H7 (cell line): Measurements from ENCODE around the gene BRF1. TPM values are rescaled to one million over a fixed set of nuclear protein-coding genes. Genes with fewer than 3 reads are reported as not detected.
"Not testable (repeated sequence)": the region's sequence is repeated elsewhere in the genome, so short reads cannot be mapped to it uniquely, and the experiment has no call there.

Source experiments
- DNase-seq: peaks from one replicate; pipeline ENCODE4 v3.0.0; 2012
- H3K27me3 ChIP-seq: 2 replicates; pipeline ENCODE4 v1.6.0; 2011; ENCODE audit warnings: mild to moderate bottlenecking, low read length; ENCODE audit not compliant: control insufficient read depth, insufficient read depth
- H3K36me3 ChIP-seq: replicated peaks from 2 replicates; pipeline ENCODE4 v1.5.1; 2011; ENCODE audit warnings: low read length; ENCODE audit not compliant: control insufficient read depth, insufficient read depth
- H3K4me3 ChIP-seq: 2 replicates; pipeline ENCODE4 v1.5.1; 2011; ENCODE audit warnings: low read depth, mild to moderate bottlenecking, control low read depth, low read length, moderate library complexity; ENCODE audit not compliant: insufficient read depth
- total RNA-seq: library from RNA; depleted of rRNA; stranded (reverse); fragments of >200 nt; shearing (Covaris generic); gene quantifications from 2 replicates; pipeline ENCODE4 v1.2.3, GENCODE V29; 2014

Gene BRF1
- total RNA-seq, 1 experiment from 2014 or later, result 18.5 TPM

- Histone ChIP-seq H3K4me3 (no peak overlapping the region), H3K36me3 (no peaks in the 10 kb centered on the region), H3K27me3 (no peaks in the 10 kb centered on the region)
- no peak for DNase-seq
These were observed 35.9 kb upstream of the BRF1 start for GRCh38 chr14:105336477-105337287.

DNA sequence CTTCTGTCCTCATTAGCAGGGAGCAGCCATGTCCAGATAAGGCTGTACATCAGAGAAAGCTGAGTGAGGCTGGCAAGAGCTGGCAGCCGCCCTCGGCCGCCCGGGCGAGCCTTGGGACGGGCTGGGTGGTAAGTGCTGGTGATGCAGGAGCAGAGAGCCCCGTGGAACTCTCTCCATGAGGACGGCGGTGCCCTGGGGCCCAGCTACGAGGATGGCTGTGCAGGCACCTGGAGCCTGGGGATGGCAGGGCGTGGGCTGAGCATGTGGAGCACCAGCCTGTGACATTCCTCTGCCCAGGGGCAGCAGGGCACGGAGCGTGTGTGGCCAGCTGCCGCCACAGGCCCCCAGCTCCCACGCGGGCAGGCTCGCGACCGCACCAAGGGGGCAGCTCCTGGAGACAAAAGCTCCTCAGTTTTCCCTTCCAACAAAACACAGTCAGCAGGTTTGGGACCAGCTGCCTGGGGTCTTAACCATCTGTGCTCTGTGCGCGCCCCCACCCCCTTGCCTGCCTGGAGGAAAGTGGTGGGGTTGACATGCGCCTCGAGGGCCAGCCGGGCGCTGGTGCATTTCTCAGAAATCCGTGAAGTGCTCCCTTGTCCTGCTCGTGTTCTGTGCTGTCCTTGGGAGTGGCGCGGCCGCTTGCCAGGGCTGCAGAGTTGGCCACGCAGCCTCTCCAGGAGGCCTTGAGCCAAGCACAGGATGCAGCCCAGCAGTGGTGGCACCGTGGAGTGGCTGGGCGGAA lies 35.1 kb upstream of the BRF1 start:
- no peak for DNase-seq
- H3K36me3 ChIP-seq, result no peaks in the 10 kb centered on the region
- no peaks in the 10 kb centered on the region for H3K27me3 ChIP-seq
- H3K4me3 ChIP-seq, result no peak overlapping the region

- not testable (repeated sequence) for H3K27me3 ChIP-seq, H3K36me3 ChIP-seq, DNase-seq, H3K4me3 ChIP-seq
These were observed 34.4 kb upstream of the BRF1 start for GRCh38 chr14:105335231-105335542.

- Histone ChIP-seq H3K27me3 (no peaks in the 10 kb centered on the region), H3K4me3 (no peak overlapping the region), H3K36me3 (no peaks in the 10 kb centered on the region)
- DNase-seq, result no peak
These were observed 33.8 kb upstream of the BRF1 start for GRCh38 chr14:105334383-105335230.

DNA sequence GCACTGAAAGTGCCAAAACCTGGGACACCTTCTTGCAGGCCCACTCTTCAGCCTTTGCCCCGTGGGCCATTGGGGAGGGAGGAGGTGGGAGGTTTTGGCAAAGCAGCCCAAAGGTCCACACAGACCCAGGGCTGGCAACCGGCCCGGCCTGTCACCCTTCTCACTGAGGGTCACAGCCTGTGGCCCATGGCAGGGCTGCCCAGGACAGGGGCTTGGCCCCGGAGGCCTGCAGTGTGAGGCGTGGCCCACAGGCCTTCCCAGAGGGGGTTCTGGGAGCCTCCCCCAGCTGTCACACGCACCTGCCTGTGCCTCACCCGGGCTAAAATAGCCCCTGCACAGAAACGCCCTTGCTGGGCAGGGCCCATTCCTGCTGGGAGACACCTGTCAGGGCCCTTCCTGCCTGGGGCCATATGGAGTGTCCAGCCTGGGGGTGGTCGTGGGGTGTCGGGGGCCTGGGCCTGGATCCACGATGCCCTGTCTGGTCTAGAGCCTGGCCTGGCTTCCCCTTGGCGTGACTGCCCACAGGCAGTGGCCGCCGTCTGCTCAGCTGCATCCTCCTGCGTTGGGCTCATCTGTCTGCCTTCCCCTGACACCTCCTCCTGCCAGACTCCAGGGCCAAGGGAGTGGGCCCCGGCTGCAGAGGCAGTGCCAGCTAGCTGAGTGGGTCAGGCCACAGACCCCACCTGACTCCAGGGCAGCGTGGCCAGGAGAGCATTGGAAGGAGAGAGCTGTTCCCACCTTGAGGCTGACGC lies 33.0 kb upstream of the BRF1 start:
- Histone ChIP-seq H3K4me3 (no peak overlapping the region), H3K27me3 (no peaks in the 10 kb centered on the region), H3K36me3 (no peaks in the 10 kb centered on the region)
- DNase-seq, result no peak

DNA sequence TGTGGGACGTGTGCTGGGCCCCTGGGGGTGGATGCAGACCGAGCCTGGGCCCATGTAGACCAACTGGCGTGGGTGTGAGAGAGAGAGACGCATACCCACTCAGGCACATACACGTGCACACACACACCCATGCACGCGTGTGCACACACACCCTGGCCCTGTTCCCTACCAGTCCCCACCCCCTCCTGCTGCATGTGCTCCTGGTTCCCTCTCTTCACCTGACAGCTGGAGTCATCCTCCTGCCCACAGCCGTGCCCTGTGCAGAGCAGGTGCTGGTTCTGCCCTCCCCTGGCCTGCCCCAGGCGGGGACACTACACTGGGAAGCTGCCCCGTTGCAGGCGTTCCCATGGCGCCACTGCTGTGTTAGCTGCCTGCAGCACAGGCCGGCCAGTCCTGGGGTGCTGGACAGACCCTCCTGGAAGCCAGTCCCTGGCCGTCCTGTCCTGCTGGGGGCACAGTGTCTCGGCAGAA lies 32.3 kb upstream of the BRF1 start:
- no peak for DNase-seq
- H3K36me3 ChIP-seq, result no peaks in the 10 kb centered on the region
- H3K4me3 ChIP-seq, result no peak overlapping the region
- no peaks in the 10 kb centered on the region for H3K27me3 ChIP-seq

DNA sequence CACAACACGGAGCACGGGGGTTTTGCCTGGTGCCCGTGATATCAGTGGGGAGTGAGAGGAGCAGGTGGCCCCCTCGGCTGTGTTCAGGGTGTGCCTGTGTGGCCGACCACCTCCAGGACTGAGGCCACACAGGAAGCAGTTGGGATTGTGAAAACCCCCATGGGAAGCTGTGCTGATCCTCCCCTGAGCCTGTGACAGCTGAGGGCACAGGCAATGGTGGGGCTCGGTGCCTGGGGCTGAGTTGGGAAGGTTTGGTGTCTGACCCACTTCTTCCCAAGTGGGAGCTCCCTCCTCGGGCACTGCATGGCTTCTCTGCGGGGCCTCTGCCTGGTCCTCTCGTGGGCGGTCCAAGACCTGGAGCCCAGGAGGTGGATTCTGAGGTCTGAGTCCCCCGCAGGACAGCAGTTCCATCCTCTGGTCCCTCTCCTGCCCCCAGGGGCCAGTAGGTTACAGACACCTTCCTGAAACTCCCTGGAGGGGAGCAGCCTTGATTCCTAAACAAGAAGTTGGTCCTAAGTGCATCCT lies 31.6 kb upstream of the BRF1 start:
- H3K27me3 ChIP-seq, result no peaks in the 10 kb centered on the region
- no peaks in the 10 kb centered on the region for H3K36me3 ChIP-seq

GRCh38 chr14:105331575-105332349 lies 31.0 kb upstream of the BRF1 start:
- Histone ChIP-seq H3K27me3 (no peaks in the 10 kb centered on the region), H3K36me3 (no peaks in the 10 kb centered on the region), H3K4me3 (no peak overlapping the region)
- DNase-seq, result no peak

More for the DNA sequence above, 31.6 kb upstream of the BRF1 start:
- no peak overlapping the region for H3K4me3 ChIP-seq
- DNase-seq, result no peak

- Histone ChIP-seq H3K27me3 (no peaks in the 10 kb centered on the region), H3K4me3 (no peak overlapping the region), H3K36me3 (no peaks in the 10 kb centered on the region)
- no peak for DNase-seq
These were observed 29.7 kb upstream of the BRF1 start for GRCh38 chr14:105330491-105330895.

- H3K36me3 ChIP-seq, result no peaks in the 10 kb centered on the region
- H3K27me3 ChIP-seq, result no peaks in the 10 kb centered on the region
- no peak for DNase-seq
- H3K4me3 ChIP-seq, result no peak overlapping the region
These were observed 28.8 kb upstream of the BRF1 start for GRCh38 chr14:105329411-105330150.

DNA sequence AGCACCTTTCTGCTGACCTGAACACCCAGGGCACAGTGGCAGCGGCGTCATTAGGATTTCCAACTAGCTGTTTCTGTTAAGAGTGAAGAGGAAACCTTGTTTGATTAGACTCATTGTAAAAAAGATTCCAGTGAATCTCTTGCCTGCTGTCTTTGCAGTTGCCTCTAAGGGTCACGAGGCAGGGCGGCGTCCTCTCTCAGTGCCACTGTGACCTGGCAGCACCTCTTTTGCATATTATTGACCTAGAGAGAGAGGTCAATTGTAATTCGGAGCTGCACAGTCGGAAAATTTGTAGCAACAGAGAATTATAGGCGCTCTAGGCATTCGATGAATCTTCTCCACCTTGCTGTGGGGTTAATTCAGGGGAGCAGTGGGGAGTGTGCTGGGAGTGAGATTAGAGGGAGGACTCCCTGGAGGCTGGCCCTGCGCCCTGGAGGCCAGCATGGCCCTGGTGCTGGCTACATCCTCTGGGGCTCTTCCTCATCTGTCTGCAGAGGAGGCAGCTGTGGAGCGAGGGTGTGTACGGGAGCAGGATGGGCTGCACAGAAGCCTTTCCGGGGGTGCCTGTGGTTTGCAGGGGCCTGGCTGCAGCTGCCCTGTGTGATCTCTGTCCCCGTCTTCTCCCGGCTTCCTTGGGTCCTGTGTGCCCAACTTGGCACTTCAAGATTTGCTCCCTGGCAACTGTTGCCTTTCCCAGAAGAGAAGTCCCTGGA lies 28.0 kb upstream of the BRF1 start:
- Histone ChIP-seq H3K36me3 (no peaks in the 10 kb centered on the region), H3K27me3 (no peaks in the 10 kb centered on the region), H3K4me3 (no peak overlapping the region)
- DNase-seq, result peak; percentile 55

GRCh38 chr14:105328070-105328677 lies 27.4 kb upstream of the BRF1 start:
- no peaks in the 10 kb centered on the region for H3K27me3 ChIP-seq
- no peaks in the 10 kb centered on the region for H3K36me3 ChIP-seq
- DNase-seq, result peak; percentile 58
- no peak overlapping the region for H3K4me3 ChIP-seq
